ENCODE results near the gene SLIT3.

SLIT3 gene

DNA sequence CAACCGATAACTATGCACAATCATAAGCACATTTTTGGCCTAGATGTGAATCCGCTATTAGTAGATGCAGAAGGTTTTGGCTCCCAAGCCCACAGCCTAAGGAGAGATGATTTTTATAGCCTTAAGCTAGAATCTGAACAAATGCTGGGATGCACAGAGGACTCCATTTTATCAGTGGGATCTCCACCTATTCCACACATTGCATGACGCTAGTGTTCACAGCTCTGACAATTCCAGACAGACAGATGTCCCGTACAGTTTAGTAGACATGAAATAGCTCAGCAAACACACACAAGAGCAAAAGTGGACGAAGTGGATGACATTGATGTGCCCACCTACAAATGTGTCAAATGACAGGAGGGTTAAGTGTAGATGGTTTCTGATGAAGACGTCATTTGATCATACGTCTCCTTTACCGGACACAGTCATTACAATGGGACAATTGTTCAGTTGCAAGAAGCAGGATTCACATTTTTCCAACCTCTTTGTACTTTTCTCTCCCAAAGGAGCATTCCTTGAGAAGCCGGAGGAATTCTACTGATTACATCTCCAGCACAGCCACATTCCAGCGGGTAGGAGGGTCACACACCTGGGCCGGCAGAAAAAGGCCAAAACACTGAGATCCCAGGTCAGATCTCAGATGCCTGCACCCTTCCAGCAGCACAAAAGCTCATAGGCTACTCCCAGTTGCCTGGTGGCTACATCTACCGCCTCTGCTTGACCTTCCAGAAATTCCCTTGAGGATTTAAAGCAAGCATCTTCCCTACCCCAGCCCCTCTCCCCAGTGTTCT lies 202.4 kb downstream of the SLIT3 start:
- DNase-seq = no peak

DNA sequence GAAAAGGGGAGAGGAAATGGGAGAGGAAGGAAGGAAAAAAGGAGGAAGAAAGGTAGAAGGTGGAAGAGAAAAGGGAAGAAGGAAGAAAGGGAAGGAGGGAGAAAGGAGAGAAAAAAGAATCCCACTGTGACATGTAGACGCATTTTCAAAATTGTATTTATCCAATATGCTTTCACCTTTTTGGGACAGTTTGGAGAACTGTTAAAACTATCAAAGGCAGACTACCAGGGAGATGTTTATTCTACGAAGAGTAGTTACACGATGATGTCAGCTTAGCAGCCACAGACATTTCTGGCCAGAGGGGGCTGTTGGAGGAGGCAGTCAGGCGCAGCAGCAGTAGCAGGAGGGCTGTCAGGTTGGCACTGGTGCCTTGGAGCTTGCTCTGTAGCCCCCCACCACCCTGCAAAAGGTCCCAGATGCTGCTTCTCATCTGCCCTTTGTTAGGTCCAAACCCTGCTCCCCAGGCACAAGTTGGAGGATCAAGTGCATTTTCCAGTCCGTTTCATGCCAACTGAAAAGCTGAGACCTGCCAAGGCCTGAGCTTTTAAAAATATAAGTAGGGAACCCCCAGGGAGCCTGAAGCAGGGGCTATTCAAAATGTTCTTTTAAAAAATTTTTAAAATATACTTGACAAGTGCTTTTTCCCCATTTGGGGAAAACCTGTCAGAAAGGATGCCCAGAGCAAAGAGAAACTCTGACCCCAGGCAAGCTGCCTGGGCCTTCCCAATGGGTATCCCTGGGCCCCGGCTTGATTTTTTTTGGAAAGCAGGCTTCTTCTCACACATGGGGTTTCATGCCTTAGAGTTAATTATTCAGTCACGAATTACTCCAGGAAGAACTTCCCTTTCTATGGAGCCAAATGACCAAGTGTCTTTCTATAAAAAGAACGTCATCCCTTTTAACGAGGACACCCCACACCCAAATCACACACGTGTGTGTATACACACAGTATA lies 203.3 kb downstream of the SLIT3 start:
- DNase-seq = no peak

DNA sequence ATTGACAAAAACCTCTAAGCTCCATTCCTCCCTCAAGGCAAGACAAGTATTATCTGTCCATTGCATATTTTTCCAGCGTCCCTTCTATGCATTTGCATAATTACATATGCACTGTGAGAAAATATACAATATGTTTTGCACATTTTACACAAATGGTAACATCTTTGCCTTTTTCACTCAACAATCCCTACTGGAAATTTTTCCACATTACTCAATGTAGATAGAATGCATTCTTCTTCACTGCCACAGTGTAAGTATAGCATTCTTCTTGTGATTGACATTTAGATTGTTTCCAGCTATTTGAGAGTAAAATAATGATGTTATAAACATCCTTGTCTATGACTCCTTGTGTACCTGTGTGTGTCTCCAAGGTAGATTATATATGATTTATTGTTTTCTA lies 205.0 kb downstream of the SLIT3 start:
- DNase-seq = no peak

DNA sequence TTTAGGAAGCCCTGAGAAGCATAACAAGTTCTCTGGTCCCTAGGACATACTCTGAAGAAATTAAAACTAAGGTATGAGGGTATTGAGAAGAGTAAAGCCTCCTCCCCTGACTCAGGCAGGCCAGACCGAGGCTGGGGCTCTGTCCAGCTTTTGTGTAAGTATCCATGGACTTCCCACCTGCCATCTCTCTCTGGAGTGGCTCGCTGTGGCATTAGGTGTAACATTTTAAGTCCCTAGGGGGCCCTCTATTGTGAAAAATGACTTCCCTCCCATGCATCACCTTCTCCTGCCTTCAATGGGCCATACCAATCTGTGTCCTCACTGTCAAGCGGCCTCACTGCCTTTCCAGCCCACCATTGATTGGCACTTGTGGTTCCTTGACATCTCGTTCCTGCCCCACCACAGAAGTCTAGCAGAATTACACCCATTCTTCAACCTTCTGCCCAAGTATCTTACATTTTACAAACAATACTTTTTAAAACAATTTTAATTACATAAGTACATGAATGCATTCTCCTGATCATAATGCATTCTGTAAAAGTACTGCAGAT lies 205.5 kb downstream of the SLIT3 start:
- no peak for DNase-seq

DNA sequence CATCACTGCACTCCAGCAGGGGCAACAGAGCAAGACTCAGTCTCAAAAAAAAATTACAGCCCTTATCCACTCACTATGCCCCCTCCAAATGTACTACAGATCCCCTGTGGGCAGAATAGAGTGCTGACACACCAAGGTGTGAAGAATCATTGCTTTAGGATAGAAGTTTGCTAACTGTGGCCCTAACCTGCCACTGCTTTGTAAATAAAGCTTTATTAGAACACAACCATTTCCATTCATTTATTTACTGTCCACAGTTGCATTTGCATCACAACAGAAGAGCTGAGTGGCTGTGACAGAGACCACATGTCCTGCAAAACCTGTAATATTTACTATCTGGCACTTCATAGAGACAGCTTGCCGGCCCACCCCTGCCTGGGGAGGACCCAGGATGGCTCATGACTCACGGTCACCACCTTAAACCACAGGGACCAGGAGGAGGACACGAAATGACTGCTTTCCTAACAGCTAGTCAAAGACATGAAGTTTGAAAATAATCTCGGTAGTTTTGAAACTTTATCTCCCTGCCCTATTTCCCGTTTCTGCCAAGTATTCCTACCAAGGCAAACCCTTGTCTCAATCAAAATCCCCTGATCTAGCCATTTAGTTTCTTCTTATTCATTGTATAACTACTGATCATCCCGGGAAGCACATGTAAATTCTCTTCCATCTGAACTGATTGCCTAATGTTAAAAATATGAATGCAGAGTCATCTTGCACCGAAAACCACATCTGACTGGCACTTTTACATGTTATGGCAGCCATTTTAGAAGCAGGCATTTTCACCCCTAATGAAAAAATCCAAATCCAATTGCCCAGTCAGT lies 206.1 kb downstream of the SLIT3 start:
- DNase-seq = no peak

DNA sequence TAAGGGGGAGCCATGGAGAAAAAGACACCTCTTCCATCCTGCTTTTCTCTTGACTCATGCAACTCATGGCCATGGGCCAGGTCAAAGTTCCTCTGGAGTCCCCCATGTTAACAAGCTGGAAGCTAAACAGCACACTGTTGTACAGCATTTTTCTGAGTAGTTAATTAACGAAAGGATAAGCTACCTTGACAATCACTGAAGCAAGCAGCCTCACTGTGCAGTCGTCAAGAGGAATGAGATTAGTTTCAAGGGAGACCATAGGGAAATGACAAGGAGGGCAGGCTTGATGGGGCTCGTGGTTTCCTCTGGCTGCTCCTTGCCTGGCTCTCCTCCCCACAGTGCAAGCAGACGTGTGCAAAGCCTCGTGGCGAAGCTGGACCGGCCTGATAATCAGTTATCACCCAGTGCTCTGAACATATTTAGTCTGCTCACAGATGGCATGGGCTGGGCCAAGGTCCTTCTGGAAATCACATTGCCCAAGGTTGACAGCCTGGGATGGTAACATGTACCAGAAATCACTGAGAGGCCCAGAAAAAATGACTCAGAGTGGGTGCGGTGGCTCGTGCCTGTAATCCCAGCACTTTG lies 209.5 kb downstream of the SLIT3 start:
- no peak for DNase-seq

DNA sequence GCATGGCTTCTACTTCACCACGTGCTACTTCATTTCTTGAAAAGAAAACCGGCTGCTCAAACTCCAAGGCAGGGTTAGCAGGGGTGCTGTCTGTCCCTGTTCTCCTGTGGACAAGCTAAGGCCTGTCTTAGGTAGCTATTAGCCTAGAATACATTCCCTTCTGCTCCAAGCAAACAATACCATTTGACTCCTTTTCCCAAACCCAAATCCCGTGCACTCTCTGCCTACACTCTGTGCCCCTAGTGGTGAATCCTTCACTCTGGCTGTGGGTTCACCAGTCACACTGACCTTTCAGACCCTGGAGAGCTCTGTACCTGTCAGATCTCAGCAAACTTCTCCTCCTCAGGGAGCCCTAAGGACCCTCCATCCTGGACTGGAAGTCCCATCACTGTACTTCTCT lies 211.6 kb downstream of the SLIT3 start:
- DNase-seq = no peak

DNA sequence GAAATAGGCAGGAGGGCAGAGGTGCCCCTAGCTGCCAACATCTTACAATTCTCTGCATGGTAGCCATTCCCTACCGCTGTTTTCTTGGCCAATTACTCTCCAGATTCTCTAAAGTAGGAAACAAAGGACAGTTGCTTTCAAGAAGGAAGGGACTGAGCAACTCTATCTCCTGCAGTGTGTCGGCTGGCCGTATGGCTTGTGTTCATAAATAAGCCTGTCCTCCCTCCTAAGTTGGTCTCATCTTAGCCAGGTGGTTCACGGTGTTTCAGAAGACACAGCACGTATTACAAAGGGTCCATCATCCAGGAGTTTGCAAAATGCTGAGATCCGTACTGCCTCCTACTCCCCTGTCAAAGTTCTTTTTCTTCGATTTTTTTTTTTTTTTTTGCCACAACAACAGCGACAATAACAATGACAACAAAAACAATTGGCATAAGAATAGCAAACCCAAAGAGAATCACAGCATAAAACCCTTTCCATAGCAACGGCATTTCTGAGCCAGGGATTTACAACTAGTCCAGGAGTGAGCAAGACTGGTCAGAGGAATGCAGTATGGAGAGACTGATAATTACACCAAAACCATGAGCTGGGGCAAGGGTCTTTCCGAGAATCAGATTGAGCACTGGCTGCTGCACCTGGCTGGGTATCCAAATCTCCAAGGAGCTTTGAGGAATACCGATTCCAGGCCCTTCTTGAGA lies 212.8 kb downstream of the SLIT3 start:
- no peak for DNase-seq

DNA sequence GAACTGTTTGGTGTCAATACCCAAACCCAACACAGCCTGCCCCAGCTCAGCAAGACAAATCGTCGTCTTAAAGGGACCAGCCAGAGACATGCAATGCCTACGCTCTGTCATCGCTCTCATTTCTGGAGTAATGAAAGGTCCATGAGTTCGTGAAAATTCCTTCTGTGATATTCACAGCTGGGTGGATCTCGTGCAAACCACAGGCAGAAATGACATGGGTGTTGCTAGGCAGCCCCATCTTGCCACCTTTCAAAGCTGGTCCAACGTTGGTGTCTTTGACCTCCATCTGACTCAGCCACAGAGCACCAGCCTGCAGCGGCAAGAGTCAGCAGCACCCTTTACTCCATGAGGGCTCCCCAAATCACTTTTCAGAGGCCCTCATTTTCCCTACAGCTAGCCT lies 215.3 kb downstream of the SLIT3 start:
- DNase-seq = no peak

DNA sequence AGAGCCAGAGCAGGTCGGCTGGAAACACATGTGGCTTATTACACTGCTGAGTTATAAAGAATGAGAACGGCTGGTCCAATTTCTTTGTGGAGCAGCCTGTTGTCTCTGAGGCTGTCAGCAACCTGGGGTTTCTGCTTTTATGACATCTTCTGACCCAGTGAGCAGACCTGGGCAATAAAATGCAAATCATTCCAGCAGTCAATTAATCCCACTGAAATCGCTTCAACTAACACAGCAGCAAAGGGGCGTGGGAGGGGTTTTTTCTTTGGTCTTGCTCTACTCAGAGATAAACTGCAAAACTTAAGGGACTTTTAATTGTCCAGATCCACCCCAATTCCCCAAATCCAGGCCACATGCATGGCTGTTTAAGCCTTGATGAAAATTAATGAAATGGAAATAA lies 215.7 kb downstream of the SLIT3 start:
- DNase-seq = no peak

DNA sequence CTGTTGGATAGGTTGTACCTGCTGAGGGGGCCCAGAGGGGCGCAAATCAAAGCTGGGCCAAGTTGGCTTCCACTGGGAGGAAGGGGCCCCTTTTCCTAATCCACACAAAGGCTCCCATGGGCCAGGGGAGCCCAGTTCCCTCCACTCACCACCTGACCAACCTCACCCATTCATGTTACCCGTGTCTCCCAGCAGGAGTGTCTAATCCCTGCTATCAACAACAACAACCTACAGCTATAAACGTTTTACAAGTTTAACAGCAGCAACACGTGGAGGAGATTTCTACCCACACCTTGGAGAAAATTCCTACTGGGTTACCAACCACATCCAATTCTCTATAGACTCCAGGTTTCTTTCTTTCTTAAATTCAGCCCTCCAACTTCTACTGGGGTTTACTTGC lies 216.2 kb downstream of the SLIT3 start:
- no peak for DNase-seq

DNA sequence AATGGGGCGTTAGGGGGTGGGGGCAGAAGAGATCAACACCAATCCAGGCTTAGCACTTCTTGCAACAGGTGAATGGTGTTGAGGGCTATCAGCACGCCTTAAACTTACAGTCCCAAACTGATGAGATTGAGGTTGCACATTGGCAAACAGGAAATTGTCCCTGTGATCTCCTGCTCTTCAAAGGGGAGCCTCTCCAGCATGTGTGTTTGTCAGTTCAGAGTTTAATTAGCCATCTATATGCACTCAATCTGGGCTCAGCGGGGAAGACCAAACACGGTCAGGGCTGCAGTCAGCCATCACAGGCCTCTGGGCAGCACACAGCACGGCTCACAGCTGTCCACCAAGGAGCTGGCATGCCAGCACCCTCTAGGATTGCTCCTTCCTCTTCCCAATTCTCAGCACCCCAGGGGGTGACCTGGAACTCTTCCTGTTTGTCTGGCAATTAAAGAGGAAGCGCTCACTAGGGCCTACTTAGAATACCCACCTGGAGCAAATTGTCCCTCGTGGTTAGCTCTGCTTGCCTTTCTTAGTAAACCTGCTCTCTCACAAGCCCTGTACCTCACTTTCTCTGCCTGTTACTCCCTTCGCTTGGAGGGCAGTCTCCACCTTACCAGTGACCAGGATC lies 217.4 kb downstream of the SLIT3 start:
- DNase-seq = peak; percentile 65

DNA sequence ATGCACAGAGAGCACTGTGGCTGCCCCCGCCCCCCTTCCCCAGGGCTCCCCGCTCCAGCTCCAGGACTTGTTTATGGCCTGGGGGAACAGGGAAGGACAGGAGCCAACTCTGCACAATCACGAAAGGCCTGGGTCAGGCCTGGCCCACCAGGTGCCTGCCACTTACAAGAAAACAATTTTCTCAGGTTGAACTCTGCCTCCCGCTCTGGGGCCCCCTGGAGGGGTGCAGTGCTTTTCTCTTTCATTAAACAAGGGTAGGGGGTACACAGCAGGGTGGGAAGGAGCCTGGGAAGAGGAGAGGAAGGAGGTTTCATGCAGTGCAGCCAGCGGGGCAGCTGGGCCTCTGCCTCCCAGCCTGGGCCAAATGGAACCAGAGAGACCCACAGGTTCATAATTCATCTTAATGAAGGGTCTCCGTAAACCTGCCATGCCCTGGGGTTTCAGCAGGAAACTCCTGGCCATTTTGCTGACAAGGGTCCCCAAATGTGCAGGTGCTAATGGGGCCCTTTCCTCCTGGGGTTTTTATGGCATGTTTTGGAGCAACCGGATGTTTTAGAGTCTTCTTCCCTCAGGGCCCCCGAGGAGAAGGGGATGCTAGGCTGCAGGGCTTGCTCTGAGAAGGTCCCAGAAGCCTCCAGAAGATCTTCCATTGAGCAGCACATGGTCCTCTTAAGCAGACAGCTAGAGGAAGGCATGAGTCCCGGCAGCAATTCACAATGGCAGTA lies 219.8 kb downstream of the SLIT3 start:
- DNase-seq = no peak

DNA sequence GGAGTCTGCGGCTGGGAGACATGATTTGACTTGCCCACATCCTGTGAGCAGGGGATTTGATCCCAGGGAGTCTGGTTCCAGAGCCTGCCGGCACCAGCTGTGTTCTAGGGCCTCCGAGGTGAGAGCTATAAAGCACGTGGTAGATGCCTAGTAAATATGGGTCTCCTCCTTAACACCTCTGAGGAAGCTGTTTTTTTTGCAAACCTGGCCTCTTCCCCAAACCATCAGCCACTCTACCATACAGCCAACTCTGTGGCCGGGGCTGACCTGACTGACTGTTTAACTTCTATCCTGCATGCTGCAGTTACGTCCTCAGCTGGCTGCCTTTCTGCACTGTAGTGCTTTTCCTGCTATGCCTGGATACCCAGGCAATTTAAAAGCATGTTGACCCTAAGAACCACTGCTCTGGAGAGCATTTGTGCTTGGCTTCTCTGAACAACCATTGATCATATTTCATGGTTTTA lies 220.5 kb downstream of the SLIT3 start:
- DNase-seq = no peak

DNA sequence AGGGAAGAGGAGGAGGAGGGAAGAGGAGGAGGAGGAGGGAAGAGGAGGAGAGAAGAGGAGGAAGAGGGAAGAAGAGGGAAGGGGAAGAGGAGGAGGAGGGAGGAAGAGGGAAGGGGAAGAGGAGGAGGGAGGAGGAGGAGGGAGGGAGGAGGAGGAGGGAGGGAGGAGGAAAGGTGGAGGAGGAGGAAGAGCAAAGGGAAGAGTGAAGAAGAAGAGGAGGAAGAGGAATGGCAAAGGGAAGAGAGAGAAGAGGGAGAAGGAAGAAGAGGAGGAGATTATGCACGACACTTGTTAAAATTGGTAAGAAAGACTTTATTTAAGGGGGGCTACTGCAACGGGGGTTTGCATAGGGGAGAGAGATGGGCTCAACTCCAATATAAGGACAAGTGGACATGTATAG lies 221.2 kb downstream of the SLIT3 start:
- no peak for DNase-seq

DNA sequence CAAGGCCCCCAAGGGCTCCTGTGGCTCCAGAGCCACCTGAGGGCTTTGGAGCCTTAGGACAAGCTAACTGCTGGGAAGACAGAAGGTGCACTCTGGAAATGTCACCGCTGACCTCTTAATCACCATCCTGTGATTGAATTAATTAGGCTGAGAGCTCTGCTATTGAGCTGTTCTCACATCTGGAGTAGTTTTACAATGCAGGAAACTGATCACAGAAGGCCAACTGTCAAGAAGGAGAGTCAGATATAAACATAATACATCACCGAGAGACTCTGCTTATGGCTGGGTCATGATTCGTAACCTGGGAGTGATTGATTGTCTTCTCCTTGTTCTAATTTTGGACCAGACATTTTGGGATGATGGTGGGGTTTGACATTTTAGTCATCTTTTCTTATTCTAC lies 226.1 kb downstream of the SLIT3 start:
- DNase-seq = no peak

DNA sequence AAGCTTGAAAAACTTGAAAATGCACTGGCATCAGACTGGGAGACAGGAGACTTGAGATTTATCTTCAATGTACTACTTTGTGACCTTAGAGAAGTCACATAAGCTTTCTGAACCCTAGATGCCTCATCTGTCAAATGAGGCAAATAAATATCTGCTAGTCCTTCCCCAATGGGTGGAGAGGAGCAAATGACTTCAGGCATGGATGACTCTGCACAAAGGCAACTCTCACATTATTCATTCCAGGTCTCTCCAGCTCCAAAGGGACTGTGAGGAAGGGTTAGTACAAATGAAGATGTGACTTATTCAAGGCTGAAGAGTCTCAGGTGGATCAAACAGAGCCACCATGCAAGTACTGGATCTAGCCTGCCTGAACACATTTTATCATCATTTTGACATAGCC lies 228.7 kb downstream of the SLIT3 start:
- no peak for DNase-seq

DNA sequence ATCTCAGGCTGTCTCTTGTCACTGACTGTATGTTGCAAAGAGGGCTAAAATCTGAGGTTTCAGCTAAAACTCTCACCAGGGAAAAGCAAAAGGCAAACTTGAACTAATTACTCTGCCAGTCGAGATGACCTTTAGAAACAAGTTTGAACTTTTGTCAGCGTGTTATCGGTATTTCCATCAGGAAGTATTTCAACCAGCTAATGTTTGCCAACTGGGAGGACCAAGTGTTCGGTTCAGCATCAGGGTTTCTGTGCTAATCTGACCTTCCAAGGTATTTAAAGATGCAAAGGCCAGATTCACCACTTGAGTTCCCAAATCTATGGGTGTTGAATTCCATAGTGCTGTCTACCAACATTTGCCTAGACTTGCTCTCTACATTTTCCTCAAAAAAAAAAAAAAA lies 230.5 kb downstream of the SLIT3 start:
- no peak for DNase-seq

DNA sequence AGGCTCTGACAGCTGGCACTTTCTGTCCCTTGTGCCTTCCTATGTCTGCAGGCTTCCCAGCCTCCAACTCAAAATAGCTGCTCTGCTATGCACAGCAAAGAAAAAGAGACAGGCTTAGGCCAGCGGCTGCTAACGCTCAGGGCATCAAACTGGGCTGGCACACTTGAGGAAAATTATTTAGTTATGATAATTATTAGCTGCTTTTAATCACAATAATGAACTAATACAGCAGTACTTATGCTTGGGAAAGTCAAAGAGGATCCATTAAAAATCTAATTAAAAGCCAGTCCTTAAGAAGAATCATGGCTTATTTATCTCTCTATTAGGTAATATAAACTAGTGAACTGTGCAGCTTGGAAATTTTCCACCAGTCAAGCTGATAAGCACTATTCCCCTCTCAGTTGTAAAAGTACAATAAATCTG lies 233.2 kb downstream of the SLIT3 start:
- DNase-seq = no peak

DNA sequence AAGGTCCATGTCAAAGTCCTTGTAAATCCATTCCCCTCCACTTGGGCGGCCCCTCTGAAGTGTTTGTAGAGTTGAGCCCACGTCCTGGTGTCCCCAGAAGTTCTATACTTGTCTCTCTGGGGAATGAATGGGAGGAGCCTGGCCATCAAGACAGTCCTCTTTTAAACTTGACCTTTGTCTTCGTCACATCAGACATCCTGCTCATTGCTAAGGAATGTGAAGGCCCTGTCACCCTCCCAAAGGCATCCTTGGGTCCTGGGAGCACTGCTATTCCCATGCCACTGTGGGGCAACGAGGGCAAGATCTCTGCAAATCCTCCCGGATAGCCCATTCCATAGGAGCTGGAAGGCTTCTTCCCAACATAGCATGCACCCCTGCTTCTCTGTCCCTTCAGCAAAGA lies 235.5 kb downstream of the SLIT3 start:
- no peak for DNase-seq

DNA sequence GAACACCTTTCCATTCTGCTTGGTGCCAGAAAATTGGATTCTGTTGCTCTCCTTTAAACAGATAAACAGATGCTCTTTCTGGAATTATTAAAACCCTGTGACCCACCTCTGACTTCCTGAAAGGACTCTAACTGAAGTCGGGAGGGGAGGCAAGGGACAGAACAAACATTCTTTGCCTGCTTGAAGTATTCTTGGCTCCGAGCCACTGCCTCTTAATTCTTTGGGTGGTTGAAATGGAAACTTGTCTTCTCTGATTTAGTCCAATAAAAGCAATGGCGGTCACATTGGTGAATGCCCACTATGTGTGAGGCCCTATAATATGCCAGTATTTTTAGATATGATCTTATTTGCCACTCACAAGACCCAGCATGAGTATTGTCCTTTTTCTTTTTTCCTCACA lies 236.8 kb downstream of the SLIT3 start:
- no peak for DNase-seq
